CD4-positive, alpha-beta memory T cell (primary cell): ENCODE measurements around the gene CDCP2. TPM values are rescaled to one million over a fixed set of nuclear protein-coding genes. Genes with fewer than 3 reads are reported as not detected.

Experiments used
- CTCF ChIA-PET: fragments of 350-600 bp; sonication (Branson Sonifier 250); formaldehyde crosslinking; loops from one replicate; lab custom pipeline; 2021; ENCODE audit warnings: inconsistent platforms; ENCODE audit not compliant: partially characterized antibody; lab: Charles Lee
- POLR2A ChIA-PET: fragments of 350-600 bp; sonication (Branson Sonifier 250); formaldehyde crosslinking; loops from one replicate; lab custom pipeline; 2021; ENCODE audit not compliant: partially characterized antibody; lab: Charles Lee
- DNase-seq, 5 donors: peaks; one replicate each; pipeline versions ENCODE4 v3.0.0 to v3.0.0-alpha.2; 2020 to 2022; ENCODE audit warnings: mixed read lengths in 1 of 5
- H3K27ac ChIP-seq: one replicate; pipeline ENCODE4 v1.7.0; 2013; ENCODE audit warnings: low read depth, low read length
- H3K27me3 ChIP-seq: 2 replicates; pipeline ENCODE4 v1.7.0; 2013; ENCODE audit warnings: mild to moderate bottlenecking, low read length, moderate library complexity; ENCODE audit not compliant: insufficient read depth
- H3K36me3 ChIP-seq: 2 replicates; pipeline ENCODE4 v1.7.0; 2013; ENCODE audit warnings: mild to moderate bottlenecking, low read length, moderate library complexity; ENCODE audit not compliant: insufficient read depth
- H3K4me1 ChIP-seq: 2 replicates; pipeline ENCODE4 v1.7.0; 2013; ENCODE audit warnings: mild to moderate bottlenecking, low read length, moderate library complexity; ENCODE audit not compliant: insufficient read depth
- H3K4me3 ChIP-seq, 2 donors: one replicate each; pipeline ENCODE4 v1.7.0; 2013; ENCODE audit warnings: low read length in 2 of 2, mild to moderate bottlenecking in 1 of 2
- H3K9me3 ChIP-seq, 2 donors: one replicate each; pipeline ENCODE4 v1.7.0; 2013; ENCODE audit warnings: low read length in 2 of 2, control low read depth in 1 of 2; ENCODE audit not compliant: control insufficient read depth in 1 of 2
- H3K27ac Mint-ChIP-seq, 7 donors: one replicate each; pipeline ENCODE4 v1.8.0; 2020 to 2021; ENCODE audit warnings: mixed read lengths in 7 of 7, mild to moderate bottlenecking in 6 of 7, inconsistent platforms in 3 of 7, moderate library complexity in 3 of 7
- H3K27me3 Mint-ChIP-seq, 2 donors: one replicate each; pipeline ENCODE4 v1.8.0; 2020 to 2021; ENCODE audit warnings: mixed read lengths in 2 of 2
- H3K36me3 Mint-ChIP-seq, 2 donors: one replicate each; pipeline ENCODE4 v1.8.0; 2020 to 2021; ENCODE audit warnings: mixed read lengths in 2 of 2, inconsistent platforms in 1 of 2, mild to moderate bottlenecking in 1 of 2
- H3K4me1 Mint-ChIP-seq, 4 donors: one replicate each; pipeline ENCODE4 v1.8.0; 2020 to 2021; ENCODE audit warnings: mixed read lengths in 4 of 4, mild to moderate bottlenecking in 1 of 4
- H3K4me3 Mint-ChIP-seq, 8 donors: one replicate each; pipeline ENCODE4 v1.8.0; 2020 to 2021; ENCODE audit warnings: mixed read lengths in 8 of 8, mild to moderate bottlenecking in 7 of 8, moderate library complexity in 6 of 8, inconsistent platforms in 3 of 8
- H3K9me3 Mint-ChIP-seq, 8 donors: one replicate each; pipeline ENCODE4 v1.8.0; 2020 to 2021; ENCODE audit warnings: mixed read lengths in 8 of 8, mild to moderate bottlenecking in 5 of 8, inconsistent platforms in 3 of 8, moderate library complexity in 1 of 8
- intact Hi-C: fragments of 100-400 bp; cut with micrococcal nuclease; formaldehyde crosslinking; loops from one replicate; pipeline ENCODE4 v1.15.1; 2023
- polyA plus RNA-seq, 2 donors: library from polyadenylated mRNA; unstranded; fragments of 300-500 nt; fragmentation: Illumina TruSeq; gene quantifications; one replicate each; pipeline ENCODE4 v1.2.3, GENCODE V29; 2021
- total RNA-seq, 2 experiments: library from RNA; stranded (reverse); gene quantifications; one replicate each; pipeline ENCODE4 v1.2.3, GENCODE V29; 2021

Gene CDCP2
- total and polyA plus RNA-seq, 4 experiments from 2014 or later = 0.19 TPM; not detected in 3

DNA sequence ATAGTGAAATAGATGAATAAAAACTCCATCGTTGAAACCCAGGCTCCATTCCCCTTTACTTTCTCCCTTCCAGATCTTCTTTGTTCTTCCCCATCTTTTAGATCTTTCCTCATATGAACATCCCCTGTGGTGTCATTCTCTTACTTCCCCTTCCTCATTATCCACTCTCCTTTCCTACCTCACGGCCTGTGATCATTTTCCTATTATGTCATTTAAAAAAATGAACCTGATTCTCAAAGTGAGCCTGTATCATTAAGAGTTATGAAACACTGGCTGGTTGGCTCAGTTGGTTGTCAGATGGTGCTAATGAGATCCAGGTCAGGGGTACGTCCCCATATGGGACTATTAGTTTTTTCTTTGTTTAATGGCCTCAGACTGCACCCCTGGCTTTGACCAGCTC lies 61.1 kb downstream of the CDCP2 start:
- no peak for DNase-seq
- Histone ChIP-seq H3K27ac (no peak overlapping the region), H3K4me1 (no peaks in the 10 kb centered on the region), H3K36me3 (peaks cover 3% of the 10 kb centered on the region), H3K9me3 (no peaks in the 10 kb centered on the region), H3K27me3 (no peaks in the 10 kb centered on the region), H3K4me3 (no peak overlapping the region)
- H3K27ac Mint-ChIP-seq = no peak overlapping the region
- H3K4me3 Mint-ChIP-seq = no peak overlapping the region
- ChIA-PET CTCF (interaction anchor here (1.4 kb wide), 1 partner anchor 10 kb away, joined by 3 read pairs; no protein-coding TSS in a partner anchor), POLR2A (no interaction called here)
- no peaks in the 10 kb centered on the region for H3K9me3 Mint-ChIP-seq
- peaks cover 25 to 28% of the 10 kb centered on the region in 2 donors for H3K36me3 Mint-ChIP-seq
- intact Hi-C loops = no loop called here
- no peaks in the 10 kb centered on the region for H3K27me3 Mint-ChIP-seq
- peaks cover 0 to 2% (median under 1%) of the 10 kb centered on the region in 4 donors for H3K4me1 Mint-ChIP-seq

GRCh38 chr1:54088385-54088784 lies 64.4 kb downstream of the CDCP2 start:
- CTCF ChIA-PET = no interaction called here
- POLR2A ChIA-PET = interaction anchor here (0.5 kb wide), 1 partner anchor 110 kb away, joined by 3 read pairs; no protein-coding TSS in a partner anchor
- H3K9me3 Mint-ChIP-seq = no peaks in the 10 kb centered on the region
- intact Hi-C loops = no loop called here
- no peaks in the 10 kb centered on the region for H3K27me3 Mint-ChIP-seq
- no peaks in the 10 kb centered on the region for H3K36me3 ChIP-seq
- H3K27me3 ChIP-seq = no peaks in the 10 kb centered on the region
- no peak overlapping the region for H3K4me3 ChIP-seq
- H3K4me3 Mint-ChIP-seq = no peak overlapping the region
- DNase-seq = no peak
- H3K36me3 Mint-ChIP-seq = peaks cover 22 to 23% of the 10 kb centered on the region in 2 donors
- no peak overlapping the region for H3K27ac ChIP-seq
- no peak overlapping the region for H3K27ac Mint-ChIP-seq
- H3K4me1 Mint-ChIP-seq = peaks cover 0 to 1% (median 0%) of the 10 kb centered on the region in 4 donors
- H3K9me3 ChIP-seq = no peaks in the 10 kb centered on the region
- H3K4me1 ChIP-seq = no peaks in the 10 kb centered on the region

GRCh38 chr1:54086754-54087153 lies 66.0 kb downstream of the CDCP2 start:
- Histone ChIP-seq H3K27ac (no peak overlapping the region), H3K4me1 (no peaks in the 10 kb centered on the region), H3K27me3 (no peaks in the 10 kb centered on the region), H3K4me3 (no peak overlapping the region), H3K36me3 (no peaks in the 10 kb centered on the region), H3K9me3 (no peaks in the 10 kb centered on the region)
- ChIA-PET POLR2A (no interaction called here), CTCF (no interaction called here)
- no peaks in the 10 kb centered on the region for H3K27me3 Mint-ChIP-seq
- peaks cover 14 to 16% of the 10 kb centered on the region in 2 donors for H3K36me3 Mint-ChIP-seq
- H3K4me3 Mint-ChIP-seq = no peak overlapping the region
- H3K9me3 Mint-ChIP-seq = no peaks in the 10 kb centered on the region
- H3K4me1 Mint-ChIP-seq = peaks cover 0 to 1% (median under 1%) of the 10 kb centered on the region in 4 donors
- peak overlapping the region in 1 of 7 donors; percentile 72 for H3K27ac Mint-ChIP-seq
- intact Hi-C loops = no loop called here
- DNase-seq = no peak

DNA sequence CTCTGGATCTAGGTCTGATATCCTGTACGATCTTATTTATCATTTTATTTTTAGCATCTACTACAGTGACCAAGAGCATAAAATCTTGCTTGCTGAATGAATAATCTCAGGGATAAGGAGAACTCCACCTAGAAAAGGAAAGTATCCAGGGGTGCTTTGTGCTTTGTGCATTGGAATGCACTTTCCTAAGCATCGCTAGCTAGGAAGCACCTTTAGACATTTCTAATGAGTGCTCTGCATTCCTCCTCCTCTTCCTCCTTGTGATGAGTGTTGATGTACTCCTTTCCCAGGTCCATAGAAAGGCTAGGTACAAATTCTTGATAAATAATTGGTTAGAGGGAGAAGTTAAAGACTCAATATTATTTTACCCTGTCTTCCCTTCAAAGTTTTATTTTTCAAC lies 68.0 kb downstream of the CDCP2 start:
- Histone ChIP-seq H3K4me1 (no peaks in the 10 kb centered on the region), H3K27me3 (no peaks in the 10 kb centered on the region), H3K27ac (no peak overlapping the region), H3K4me3 (no peak overlapping the region), H3K9me3 (no peaks in the 10 kb centered on the region), H3K36me3 (no peaks in the 10 kb centered on the region)
- ChIA-PET CTCF (interaction anchor here (1.4 kb wide), 1 partner anchor 13 kb away, joined by 3 read pairs; no protein-coding TSS in a partner anchor), POLR2A (no interaction called here)
- Mint-ChIP-seq H3K4me3 (no peak overlapping the region), H3K9me3 (no peaks in the 10 kb centered on the region), H3K27ac (no peak overlapping the region), H3K27me3 (no peaks in the 10 kb centered on the region), H3K4me1 (peaks cover 2 to 5% (median 3%) of the 10 kb centered on the region in 4 donors), H3K36me3 (peaks cover 12 to 13% of the 10 kb centered on the region in 2 donors)
- intact Hi-C loops = no loop called here
- no peak for DNase-seq

Other genes with a start within 250 kb of the CDCP2 start
- 10 to 100 TPM; 47.2 to 50.3 TPM for gene IFT25, start 207.3 kb downstream of the CDCP2 start, total RNA-seq
- 10 to 100 TPM; 45.5 to 65.4 TPM for gene IFT25, start 207.3 kb downstream of the CDCP2 start, polyA plus RNA-seq
- gene LRRC42, start 206.7 kb downstream of the CDCP2 start, total RNA-seq = 1 to 10 TPM; 7.3 to 8.7 TPM
- 1 to 10 TPM; 4.7 to 8.4 TPM for gene LRRC42, start 206.7 kb downstream of the CDCP2 start, polyA plus RNA-seq
- gene LDLRAD1, start 134.8 kb downstream of the CDCP2 start, total RNA-seq = not detected
- gene LDLRAD1, start 134.8 kb downstream of the CDCP2 start, polyA plus RNA-seq = not detected
- 100 to 1,000 TPM; 212 to 222 TPM for gene TMEM59, start 99.8 kb downstream of the CDCP2 start, total RNA-seq
- 1,000 to 10,000 TPM in 1 of 2 donors, 100 to 1,000 TPM in 1; 533 to 1,059 TPM for gene TMEM59, start 99.8 kb downstream of the CDCP2 start, polyA plus RNA-seq
- 10 to 100 TPM; 12.1 to 13.1 TPM for gene TCEANC2, start 99.4 kb downstream of the CDCP2 start, total RNA-seq
- gene TCEANC2, start 99.4 kb downstream of the CDCP2 start, polyA plus RNA-seq = 1 to 10 TPM; 3.5 to 7.1 TPM
- 10 to 100 TPM; 10.5 to 10.7 TPM for gene CYB5RL, start 47.0 kb upstream of the CDCP2 start, total RNA-seq
- gene CYB5RL, start 47.0 kb upstream of the CDCP2 start, polyA plus RNA-seq = 1 to 10 TPM; 1.3 to 4.4 TPM
- gene MRPL37, start 47.2 kb upstream of the CDCP2 start, total RNA-seq = 10 to 100 TPM; 33.4 to 39.0 TPM
- 10 to 100 TPM; 53.2 to 89.1 TPM for gene MRPL37, start 47.2 kb upstream of the CDCP2 start, polyA plus RNA-seq